Stimulated activated CD8-positive, alpha-beta memory T cell treated with anti-CD3 and anti-CD28 coated beads, Interleukin-15, amount 100 ng/mL, for 24 hours (primary cell): ENCODE measurements around the gene MS4A6A.
A peak's percentile ranks its signal among the peaks of the same experiment; 100 is the strongest.
"Not testable (repeated sequence)": the region's sequence is repeated elsewhere in the genome, so short reads cannot be mapped to it uniquely, and the experiment has no call there.

ENCODE experiments used
- DNase-seq: peaks from one replicate; pipeline ENCODE4 v3.0.0-alpha.2; 2020; ENCODE audit warnings: low read depth

The MS4A6A gene

GRCh38 chr11:60182541-60183330, at the start of gene MS4A6A:
MS4A6A (minus strand) TSS chr11:60183083; CDS start chr11:60181727, 1,356 bp downstream.
- no peak for DNase-seq

GRCh38 chr11:60230681-60231080, 47.8 kb upstream of the MS4A6A start:
- DNase-seq, result no peak

GRCh38 chr11:60222141-60222540, 39.3 kb upstream of the MS4A6A start:
- no peak for DNase-seq

- DNase-seq, result no peak
Observed at GRCh38 chr11:60221692-60222091, 38.8 kb upstream of the MS4A6A start.

- no peak for DNase-seq
Observed at GRCh38 chr11:60221181-60221580, 38.3 kb upstream of the MS4A6A start.

- no peak for DNase-seq
Observed at GRCh38 chr11:60214386-60214785, 31.5 kb upstream of the MS4A6A start.

- DNase-seq, result no peak
Observed at GRCh38 chr11:60211206-60211605, 28.3 kb upstream of the MS4A6A start.

- no peak for DNase-seq
Observed at GRCh38 chr11:60209977-60210376, 27.1 kb upstream of the MS4A6A start.

GRCh38 chr11:60208951-60209350, 26.1 kb upstream of the MS4A6A start:
- DNase-seq, result no peak

- no peak for DNase-seq
Observed at GRCh38 chr11:60208146-60208895, 25.4 kb upstream of the MS4A6A start.

GRCh38 chr11:60206616-60207015, 23.7 kb upstream of the MS4A6A start:
- no peak for DNase-seq

GRCh38 chr11:60204922-60205321, 22.0 kb upstream of the MS4A6A start:
- DNase-seq, result no peak

GRCh38 chr11:60201334-60201733, 18.5 kb upstream of the MS4A6A start:
- DNase-seq, result not testable (repeated sequence)

- no peak for DNase-seq
Observed at GRCh38 chr11:60197442-60197841, 14.6 kb upstream of the MS4A6A start.

GRCh38 chr11:60195923-60196368, 13.1 kb upstream of the MS4A6A start:
- DNase-seq, result no peak

- DNase-seq, result no peak
Observed at GRCh38 chr11:60194511-60194910, 11.6 kb upstream of the MS4A6A start.

GRCh38 chr11:60193687-60194433, 11.0 kb upstream of the MS4A6A start:
- peak; percentile 7 for DNase-seq

- not testable (repeated sequence) for DNase-seq
Observed at GRCh38 chr11:60192564-60192963, 9.7 kb upstream of the MS4A6A start.

- DNase-seq, result not testable (repeated sequence)
Observed at GRCh38 chr11:60188481-60188880, 5.6 kb upstream of the MS4A6A start.

- not testable (repeated sequence) for DNase-seq
Observed at GRCh38 chr11:60186128-60186527, 3.2 kb upstream of the MS4A6A start.

- DNase-seq, result not testable (repeated sequence)
Observed at GRCh38 chr11:60185512-60185827, 2.6 kb upstream of the MS4A6A start.

- no peak for DNase-seq
Observed at GRCh38 chr11:60184824-60185511, 2.1 kb upstream of the MS4A6A start.
